Femur (tissue), 1 donor: ENCODE results near the gene MINK1.

Experiments used
- DNase-seq: peaks from one replicate; pipeline ENCODE4 v3.0.0-alpha.2; 2017

The MINK1 gene

DNA sequence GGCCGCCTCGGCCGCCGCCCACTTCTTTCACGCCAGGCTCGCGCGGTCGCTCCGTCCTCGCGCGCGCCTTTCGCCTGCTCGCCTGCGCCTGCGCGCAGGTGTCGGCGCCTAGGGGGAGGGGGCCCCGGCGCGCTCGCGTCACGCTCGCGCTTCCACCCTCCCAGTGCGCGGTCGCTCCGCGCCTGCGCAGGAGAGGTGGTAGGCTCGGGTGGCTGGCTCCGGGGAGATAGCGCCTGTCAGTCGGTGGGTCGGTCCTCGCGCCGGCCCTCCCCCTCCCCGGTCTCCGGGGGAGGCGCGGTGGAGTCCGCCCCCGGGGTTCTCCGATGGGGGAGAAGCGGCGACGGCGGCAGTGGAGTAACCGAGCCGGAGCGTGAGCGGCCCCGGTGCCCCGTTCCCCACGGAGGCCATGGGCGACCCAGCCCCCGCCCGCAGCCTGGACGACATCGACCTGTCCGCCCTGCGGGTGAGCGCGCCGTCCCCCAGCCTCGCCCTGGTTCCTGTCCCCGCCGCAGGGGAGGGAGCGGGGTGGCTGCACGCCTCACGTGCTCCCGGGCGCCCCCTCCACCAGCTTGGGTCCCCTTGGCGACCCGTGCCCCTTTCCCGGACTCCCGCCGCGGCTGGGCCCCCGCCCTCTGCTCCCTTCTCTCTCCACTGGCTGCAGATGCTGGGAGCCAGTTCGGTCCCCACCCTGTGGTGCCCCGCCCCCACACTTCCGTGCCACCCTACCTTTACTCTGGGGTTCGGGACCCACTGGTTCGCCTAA is at the start of gene MINK1:
Gene MINK1, plus strand, starts transcription at position 163 of the 763 bp plus-strand sequence. Its CDS starts 244 bp downstream, at position 407.
- DNase-seq, result peak; percentile 94

- no peak for DNase-seq
These were observed 47.6 kb upstream of the MINK1 start for GRCh38 chr17:4785311-4786105.

- no peak for DNase-seq
These were observed 47.0 kb upstream of the MINK1 start, which contains the start of gene VMO1 for GRCh38 chr17:4786106-4786511. VMO1 (minus strand) TSS chr17:4786364; CDS start chr17:4786352, 12 bp downstream.

- DNase-seq, result no peak
These were observed 46.6 kb upstream of the MINK1 start for GRCh38 chr17:4786516-4786915.

GRCh38 chr17:4788159-4788806 is 44.9 kb upstream of the MINK1 start:
- DNase-seq, result no peak

DNA sequence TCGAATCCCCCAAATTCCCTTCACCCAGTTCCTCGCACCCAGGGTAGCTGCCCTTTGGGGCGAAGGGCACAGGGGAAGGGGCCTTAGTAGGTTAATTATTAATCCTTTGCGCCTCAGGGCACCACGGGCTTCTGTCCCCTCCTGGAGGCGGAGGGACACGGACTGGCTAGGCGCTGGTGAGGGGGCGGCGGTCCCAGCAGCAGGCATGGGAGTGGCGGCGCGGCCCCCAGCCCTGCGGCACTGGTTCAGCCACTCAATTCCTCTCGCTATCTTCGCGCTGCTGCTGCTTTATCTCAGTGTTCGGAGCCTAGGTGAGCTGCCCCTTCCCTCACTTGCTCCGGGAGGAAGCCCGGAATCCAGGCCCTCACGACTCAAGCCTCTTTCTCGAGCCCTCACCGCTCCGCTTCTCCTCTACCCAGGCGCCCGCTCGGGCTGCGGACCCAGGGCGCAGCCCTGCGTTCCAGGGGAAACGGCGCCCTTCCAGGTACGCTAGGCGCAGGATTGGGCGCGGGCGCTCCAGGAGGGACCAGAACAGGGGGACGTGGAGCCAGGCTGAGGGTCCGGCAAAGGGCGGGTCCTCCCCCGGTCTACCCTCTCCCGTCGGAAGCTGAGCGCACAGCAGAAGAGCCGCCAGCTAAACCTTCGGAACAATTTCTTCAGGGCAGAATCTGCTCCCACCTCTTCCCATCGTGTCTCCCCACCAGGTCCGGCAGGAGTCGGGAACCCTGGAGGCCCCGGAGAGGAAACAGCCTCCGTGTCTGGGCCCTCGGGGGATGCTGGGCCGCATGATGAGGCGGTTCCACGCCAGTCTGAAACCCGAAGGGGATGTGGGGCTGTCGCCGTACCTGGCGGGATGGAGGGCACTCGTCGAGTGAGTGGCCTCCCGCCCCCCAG is 44.1 kb upstream of the MINK1 start, which contains the start of gene GLTPD2:
Gene GLTPD2, plus strand, starts transcription at position 158 of the 894 bp plus-strand sequence. Its CDS starts 48 bp downstream, at position 206.
- no peak for DNase-seq

GRCh38 chr17:4789701-4789950 is 43.5 kb upstream of the MINK1 start:
- DNase-seq, result no peak

DNA sequence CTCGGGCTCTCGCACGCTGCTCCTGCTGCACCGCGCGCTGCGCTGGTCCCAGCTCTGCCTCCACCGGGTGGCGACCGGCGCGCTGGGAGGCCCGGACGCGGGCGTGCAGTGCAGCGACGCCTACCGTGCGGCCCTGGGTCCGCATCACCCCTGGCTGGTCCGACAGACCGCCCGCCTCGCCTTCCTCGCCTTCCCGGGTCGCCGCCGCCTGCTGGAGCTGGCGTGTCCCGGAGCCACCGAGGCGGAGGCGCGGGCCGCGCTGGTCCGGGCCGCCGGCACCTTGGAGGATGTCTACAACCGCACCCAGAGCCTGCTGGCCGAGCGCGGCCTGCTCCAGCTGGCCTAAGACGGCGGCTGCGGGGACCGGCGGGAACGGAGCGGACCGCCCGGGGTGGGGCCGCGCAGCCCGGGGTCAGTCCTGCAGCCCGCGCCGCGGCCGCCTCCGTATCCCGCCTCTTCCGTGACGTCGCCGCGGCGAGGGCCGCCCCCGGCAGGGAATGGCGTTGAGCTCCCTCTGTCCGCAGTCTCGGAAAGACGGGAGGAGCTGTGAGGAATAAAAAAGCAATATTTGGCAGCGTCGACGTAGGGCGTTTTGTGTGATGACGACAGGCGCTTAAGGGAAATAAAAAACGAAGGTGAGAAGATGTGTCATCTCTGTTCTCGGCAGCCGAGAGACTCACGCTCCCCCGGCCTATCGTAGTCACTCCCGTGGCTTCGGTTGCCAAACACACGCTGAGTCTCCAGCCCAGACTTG is 43.0 kb upstream of the MINK1 start:
- DNase-seq, result peak; percentile 92

GRCh38 chr17:4790705-4791088 is 42.4 kb upstream of the MINK1 start:
- no peak for DNase-seq

DNA sequence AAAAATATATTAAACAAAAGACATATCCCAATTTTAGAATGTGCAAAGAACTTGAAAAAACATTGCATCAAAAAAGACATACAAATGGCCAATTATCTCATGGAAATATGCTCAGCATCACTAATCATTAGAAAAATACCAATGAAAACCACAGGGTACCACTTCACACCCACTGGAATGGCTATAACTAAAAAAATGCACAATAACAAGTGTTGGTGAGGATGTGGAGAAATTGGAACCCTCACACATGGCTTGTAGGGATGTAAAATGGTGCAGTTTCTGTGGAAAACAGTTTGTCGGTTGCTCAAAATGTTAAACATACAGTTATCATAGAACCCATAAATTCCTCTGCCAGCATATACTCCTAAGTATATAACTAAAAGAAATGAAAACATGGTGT is 38.0 kb upstream of the MINK1 start:
- DNase-seq, result no peak

DNA sequence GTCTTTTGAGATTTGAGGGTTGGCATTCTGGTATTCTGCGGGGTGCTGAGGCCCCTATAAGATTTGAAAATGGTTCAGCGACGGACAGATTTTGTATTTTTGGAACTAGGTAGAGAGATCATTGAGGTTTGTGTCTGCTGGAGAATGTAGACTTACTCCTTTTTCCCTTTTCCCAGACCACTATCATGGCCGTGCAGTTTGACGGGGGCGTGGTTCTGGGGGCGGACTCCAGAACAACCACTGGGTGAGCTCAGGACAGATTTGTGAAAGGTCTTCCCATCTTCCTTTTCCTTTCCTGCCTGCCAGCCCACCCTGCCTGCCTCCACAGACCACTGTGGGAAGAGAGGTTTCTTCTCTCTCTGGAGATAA is 36.6 kb upstream of the MINK1 start:
- no peak for DNase-seq

GRCh38 chr17:4800462-4801196 is 32.5 kb upstream of the MINK1 start:
- no peak for DNase-seq

GRCh38 chr17:4802228-4802627 is 30.9 kb upstream of the MINK1 start, which contains the start of gene C17orf114:
C17orf114 (minus strand) TSS chr17:4802328.
- DNase-seq, result no peak

- no peak for DNase-seq
These were observed 26.7 kb upstream of the MINK1 start for GRCh38 chr17:4806456-4806776.

GRCh38 chr17:4806777-4807604 is 26.1 kb upstream of the MINK1 start, which contains the start of gene PLD2:
PLD2 (plus strand) TSS chr17:4807152; CDS start chr17:4807773, 621 bp downstream.
- DNase-seq, result peak; percentile 90

DNA sequence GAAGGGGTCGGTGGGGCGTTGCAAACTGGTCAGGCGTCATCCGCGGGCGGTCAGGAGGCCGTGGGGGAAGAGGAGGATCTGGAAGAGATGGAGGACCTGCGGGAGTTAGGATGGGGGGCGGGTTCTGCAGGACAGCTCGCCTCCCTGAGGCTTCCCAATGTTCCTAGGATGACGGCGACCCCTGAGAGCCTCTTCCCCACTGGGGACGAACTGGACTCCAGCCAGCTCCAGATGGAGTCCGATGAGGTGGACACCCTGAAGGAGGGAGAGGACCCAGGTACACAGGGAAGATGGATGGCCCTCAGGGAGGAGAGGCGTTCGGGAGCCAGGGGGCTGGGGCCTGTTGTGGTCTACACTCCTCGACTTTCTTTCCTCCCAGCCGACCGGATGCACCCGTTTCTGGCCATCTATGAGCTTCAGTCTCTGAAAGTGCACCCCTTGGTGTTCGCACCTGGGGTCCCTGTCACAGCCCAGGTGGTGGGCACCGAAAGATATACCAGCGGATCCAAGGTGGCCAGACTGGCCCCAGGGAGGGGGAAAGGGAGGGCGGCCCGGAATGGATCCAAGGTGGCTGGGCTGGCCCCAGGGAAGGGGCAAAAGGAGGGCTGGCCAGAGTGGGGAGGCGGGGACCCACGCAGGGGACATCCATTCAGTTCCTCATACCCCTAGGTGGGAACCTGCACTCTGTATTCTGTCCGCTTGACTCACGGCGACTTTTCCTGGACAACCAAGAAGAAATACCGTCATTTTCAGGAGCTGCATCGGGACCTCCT is 25.3 kb upstream of the MINK1 start:
- DNase-seq, result peak; percentile 52

GRCh38 chr17:4808378-4808767 is 24.8 kb upstream of the MINK1 start:
- DNase-seq, result peak; percentile 66

- DNase-seq, result no peak
These were observed 22.3 kb upstream of the MINK1 start for GRCh38 chr17:4810696-4811290.

- no peak for DNase-seq
These were observed 21.7 kb upstream of the MINK1 start for GRCh38 chr17:4811471-4811870.
